ENCODE results near the gene CDH4. TPM values are rescaled to one million over a fixed set of nuclear protein-coding genes. Genes with fewer than 3 reads are reported as not detected.

The CDH4 gene
- total RNA-seq, 1 donor from 2014 or later, result not detected

DNA sequence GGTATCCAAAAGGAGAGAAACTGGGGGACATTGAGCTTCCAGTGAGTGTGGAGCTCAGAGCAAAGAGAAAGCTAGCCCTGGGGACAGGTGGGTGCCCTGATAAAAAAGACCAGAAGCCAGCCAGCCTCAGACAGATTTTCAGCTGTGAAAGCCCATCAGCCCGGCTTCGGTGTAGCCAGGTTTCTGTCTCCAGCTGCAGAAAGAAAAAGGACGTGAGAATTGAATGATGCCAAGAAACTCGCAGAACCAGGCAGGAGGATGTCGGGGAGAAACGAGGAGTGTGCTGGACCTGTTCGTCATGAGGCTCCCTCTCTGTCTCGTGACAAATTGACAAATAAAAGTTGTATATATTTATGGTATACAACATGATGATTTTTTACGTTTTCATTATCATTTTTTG lies 63.3 kb downstream of the CDH4 start:
- no peak for ATAC-seq
- DNase-seq, result no peak
- intact Hi-C loops (cut with micrococcal nuclease), result no loop called here

DNA sequence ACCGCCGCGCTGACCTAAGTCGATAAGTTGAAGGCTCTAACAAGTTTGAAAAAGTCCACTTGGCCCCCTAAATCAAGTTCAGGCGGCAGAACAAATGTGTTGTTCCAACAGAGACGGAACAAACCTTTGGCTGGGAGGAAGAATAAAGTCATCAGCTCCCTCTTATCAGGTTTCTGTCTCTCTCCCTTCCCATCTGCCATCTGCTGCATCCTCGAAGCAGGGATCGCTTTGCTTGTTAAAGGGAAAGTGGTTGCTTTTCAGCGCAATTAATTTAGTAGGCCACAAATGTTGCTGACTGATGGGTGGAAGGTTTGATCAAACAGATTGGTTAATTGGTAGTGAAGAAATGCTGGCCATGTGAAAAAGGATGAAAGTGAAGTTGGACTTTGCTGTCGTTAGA lies 64.3 kb downstream of the CDH4 start:
- intact Hi-C loops (cut with micrococcal nuclease), result no loop called here
- DNase-seq (no peak), ATAC-seq (no peak)

DNA sequence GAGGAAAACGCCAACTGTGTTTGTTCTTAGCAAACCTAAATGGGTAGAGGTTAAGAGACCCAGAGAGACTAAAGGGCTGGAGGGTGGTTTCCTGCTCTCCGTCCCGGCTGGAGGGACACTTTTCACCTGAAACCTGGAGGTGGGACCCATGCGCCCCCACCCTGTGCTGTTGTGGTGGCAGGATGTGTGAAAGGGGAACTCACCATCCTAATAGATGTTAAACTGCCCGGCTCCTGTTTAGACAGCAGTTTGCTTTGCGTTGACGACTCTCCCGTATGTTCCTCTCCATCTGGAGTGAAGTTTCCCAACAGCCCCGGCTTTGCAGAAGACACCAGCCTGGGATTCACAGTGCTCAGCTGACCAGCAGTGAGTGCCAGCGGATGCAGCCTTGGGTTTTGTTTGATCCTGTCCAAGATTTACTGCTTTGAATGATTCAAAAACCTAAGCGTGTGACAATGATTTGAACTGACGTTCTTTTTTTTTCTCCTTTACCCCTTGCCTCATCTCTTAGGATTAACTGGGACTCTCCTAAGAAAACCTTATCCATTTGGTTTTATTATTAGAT lies 66.0 kb downstream of the CDH4 start:
- ATAC-seq, result no peak
- no peak for DNase-seq
- intact Hi-C loops (cut with micrococcal nuclease), result no loop called here

DNA sequence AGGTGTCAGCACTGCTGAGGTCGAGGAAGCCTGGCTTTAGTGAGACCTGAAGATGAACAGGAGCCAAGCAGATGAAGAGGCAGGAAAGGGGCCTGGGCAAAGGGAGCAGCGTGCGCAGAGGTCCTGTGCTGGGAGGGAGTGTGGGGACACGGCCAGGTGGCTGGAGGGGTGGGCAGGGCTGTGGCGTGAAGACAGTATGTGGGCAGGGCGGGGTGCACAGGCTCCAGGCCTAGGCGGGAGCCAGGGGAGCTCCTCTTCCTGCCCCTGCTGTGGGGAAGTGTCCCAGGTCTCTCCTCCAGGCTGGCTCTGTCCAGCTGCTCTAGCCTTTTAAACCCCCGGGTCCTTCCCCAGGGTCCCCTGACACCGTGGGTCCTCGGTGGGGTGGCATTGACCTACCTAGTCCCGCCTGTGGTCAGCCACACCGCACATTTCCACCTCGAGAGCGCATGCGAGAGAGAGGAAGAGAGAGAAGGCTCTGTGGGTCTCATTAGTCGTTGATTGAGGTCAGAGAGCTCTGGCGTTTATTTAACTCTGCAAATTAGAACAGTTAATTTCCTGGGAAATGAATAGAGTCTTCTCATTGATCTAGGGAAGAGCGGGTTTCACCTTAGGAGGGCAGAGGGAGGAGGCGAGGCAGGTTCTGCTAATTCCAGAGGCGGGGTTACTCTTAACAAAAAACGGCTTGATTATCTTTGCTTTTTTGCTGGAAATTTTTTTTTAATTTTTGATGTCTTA lies 68.8 kb downstream of the CDH4 start:
- intact Hi-C loops (cut with micrococcal nuclease), result no loop called here
- ATAC-seq (no peak), DNase-seq (no peak)

DNA sequence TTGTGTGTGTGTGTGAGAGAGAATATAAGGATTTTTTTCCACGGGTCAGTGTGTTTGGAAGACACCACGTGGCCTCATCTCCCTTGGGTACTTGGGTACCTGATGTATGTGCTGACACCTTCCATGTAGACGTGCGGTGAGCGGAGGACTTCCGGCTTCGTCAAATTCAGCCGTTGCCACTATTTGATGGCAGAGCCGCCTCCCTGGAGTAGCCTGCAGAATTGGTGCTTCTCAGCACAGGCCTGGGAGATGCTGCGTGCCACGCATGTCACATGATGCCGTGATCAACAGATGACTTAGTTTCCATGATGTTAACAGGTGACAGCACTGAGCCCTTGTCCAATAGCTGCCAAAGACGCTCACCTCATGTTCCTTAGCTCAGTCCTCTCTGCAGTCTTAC lies 69.4 kb downstream of the CDH4 start:
- ATAC-seq, result no peak
- intact Hi-C loops (cut with micrococcal nuclease), result no loop called here

DNA sequence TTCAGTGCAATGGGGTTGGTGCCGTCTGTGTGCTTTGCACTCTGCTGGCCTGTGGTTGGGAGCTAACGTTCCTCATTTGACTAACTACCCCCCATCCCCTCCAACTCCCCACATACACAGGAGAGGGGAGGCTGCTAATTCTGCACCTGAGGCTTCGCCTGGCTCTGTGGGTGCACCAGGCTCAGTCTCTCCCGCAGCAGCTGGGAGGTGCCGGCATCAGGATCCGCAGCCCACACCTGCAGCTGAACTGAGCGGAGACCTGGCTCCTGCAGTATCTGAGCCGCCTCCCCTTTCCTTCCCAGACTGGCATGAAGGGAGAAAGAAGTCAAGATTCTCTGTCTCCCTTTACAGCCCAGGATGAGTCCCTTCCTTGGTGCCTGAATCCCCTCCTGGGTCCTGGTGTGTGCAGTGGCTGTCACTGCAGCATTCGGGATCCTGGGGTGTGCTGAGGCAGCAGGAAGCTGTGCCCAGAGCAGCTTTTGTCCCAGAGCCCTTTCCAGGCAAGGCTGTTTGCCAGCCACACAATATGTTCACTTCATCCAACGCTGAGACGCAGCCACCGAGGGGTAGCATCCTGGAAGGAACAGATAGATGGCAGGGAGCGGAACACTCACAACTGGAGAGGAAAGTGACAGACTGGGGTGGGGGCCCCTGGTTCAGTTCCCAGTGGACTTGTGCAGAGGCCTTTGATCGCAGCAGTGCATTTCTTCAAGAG lies 70.2 kb downstream of the CDH4 start:
- intact Hi-C loops (cut with micrococcal nuclease), result no loop called here
- no peak for ATAC-seq
- DNase-seq, result no peak

More for the DNA sequence above, 69.4 kb downstream of the CDH4 start:
- no peak for DNase-seq

DNA sequence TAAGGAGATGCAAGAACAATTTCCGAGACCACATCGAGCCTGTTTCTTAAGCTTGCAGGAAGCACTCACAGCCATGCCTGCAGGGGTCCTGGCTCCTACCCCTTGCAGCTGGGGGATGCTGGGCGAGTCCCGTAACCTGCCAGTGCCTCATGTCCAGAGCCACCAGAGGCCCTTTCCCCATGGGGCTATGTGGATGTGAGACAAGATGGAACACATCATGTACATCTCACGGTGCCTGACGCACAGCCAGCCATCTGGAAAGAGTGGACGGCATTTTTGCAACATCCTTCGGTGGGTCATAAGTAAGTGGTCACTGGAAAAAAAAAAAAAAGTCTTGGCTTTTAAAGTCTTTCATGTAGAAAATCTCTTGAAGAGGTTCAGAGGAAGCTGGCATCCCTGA lies 72.8 kb downstream of the CDH4 start:
- intact Hi-C loops (cut with micrococcal nuclease), result no loop called here
- DNase-seq (no peak), ATAC-seq (no peak)

DNA sequence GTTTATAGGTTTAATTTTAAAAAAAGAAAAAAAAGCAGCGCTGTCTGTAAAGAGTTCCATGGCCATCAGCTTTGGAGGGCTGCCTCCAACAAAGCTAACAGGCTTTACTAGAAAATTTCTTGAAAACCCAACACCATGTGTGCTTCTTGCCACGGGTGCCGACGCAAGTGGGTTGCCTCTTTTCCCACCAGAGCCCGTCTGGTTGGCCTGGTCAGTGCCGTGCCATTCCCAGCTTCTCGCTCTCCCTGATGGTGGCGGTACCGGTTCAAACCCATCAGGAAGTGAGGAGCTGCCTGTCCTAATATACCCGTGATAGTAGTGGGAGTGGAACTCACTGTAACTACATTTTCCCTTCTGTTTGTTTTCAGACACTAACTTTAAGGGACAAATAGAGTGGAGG lies 73.7 kb downstream of the CDH4 start:
- ATAC-seq (no peak), DNase-seq (no peak)
- intact Hi-C loops (cut with micrococcal nuclease), result no loop called here

DNA sequence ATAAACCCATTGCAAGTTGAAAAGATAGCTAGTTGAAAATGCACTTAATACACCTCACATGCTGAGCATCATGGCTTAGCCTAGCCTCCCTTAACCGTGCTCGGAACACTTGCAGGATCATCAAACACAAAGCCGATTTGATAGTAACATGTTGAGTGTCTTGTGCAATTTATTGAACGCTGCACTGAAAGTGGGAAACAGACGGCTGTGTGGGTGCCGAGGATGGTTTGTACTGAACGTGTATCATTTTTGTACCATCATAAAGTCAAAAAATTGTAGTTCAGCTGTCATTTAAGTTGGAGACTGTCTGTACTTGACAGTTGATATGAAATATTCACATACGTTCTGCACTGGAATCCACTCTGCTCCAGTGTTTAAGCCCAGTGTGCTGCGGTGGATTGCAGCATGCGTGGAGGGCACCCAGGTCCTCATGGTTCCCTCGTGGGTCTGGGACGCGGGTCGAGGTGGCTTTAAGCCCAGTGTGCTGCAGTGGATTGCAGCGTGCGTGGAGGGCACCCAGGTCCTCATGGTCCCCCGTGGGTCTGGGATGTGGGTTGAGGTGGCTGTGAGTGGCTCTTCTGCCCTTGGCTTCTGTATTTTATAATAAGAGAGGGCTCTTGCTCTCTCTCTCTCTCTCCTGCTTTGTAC lies 77.0 kb downstream of the CDH4 start:
- intact Hi-C loops (cut with micrococcal nuclease), result no loop called here
- peak; percentile 50 for ATAC-seq
- DNase-seq, result no peak

DNA sequence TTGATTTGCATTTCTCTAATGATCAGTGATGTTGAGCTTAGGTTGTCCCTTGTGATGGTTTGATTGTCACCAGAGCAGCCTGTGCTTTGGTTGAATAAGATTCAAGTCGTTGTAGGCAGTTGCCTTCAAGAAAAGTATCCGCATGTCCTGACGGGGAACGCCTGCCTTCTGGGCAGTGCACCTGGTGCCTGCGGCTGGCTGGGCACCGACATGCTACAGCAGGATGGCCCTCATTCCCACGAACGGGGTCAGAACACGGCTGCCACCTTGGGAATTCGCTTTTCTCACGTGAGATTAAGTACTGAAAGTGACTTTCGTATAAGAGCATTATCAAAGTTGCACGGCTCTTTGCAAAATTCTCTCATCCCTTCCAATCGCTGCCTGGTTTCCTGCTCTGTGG lies 78.4 kb downstream of the CDH4 start:
- DNase-seq, result no peak
- ATAC-seq, result no peak
- intact Hi-C loops (cut with micrococcal nuclease), result no loop called here

DNA sequence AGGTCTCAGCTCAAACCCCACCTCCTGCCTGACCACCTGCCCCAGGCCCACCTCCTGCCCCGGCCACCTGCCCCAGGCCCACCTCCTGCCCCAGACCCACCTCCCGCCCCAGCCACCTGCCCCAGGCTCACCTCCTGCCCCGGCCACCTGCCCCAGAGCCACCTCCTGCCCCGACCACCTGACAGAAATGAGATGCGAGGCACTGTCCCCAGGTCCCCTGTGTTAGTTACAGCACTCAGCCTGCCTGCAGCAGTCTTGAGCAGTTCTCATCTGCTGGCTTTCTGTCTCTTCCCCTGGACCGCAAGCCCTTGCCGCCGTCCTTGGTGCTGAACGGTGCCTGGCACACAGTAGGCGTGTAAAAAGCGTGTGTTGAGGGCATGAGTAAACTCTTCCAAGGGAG lies 79.5 kb downstream of the CDH4 start:
- intact Hi-C loops (cut with micrococcal nuclease), result no loop called here
- DNase-seq (no peak), ATAC-seq (no peak)

DNA sequence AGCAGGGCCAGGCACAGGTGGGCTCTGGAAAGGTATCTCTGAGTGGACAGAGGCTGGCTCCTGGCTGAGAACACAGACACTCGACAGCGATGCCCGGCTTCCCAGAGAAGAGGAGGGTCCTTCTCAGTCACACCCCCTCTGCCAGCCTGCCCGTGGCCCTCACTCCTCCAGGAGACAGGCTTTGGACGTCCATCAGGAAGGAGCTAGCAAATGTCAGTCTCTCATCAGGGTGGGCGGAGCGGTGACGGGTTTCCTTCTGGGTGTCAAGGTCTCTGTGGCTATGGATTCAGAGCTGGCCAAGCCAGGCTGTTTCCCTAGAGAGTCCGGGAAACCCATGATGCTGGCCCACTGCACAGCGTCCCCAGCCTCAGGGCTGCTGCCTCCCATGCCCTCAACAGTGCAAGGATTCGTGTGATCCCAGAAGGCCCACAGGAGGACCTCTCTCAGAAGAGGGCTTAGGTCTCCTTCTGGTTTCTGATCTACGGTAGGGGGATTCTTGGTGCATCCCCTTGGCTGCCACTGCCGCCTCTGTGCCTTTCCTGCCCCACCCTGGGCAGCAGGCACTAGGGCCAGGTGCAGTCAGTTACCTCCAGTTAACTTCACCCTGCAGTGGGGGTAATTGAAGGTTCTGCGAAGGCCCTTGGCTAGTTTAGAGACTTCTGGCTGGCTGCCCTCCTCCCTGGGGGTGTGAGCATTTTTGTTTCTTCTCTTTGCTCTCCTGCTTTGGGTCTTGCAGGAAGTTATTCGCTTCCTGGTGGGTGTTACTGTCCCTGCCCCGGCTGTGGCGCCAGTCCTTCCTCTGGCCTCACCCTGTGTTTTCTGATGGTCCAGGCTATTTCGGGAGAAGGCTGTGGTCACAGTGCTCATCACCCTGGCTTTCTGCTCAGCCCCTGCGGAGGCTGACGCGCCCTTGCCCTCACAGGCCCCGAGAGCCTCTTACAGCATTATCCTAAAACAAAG lies 80.2 kb downstream of the CDH4 start:
- DNase-seq (no peak), ATAC-seq (no peak)
- intact Hi-C loops (cut with micrococcal nuclease), result no loop called here

DNA sequence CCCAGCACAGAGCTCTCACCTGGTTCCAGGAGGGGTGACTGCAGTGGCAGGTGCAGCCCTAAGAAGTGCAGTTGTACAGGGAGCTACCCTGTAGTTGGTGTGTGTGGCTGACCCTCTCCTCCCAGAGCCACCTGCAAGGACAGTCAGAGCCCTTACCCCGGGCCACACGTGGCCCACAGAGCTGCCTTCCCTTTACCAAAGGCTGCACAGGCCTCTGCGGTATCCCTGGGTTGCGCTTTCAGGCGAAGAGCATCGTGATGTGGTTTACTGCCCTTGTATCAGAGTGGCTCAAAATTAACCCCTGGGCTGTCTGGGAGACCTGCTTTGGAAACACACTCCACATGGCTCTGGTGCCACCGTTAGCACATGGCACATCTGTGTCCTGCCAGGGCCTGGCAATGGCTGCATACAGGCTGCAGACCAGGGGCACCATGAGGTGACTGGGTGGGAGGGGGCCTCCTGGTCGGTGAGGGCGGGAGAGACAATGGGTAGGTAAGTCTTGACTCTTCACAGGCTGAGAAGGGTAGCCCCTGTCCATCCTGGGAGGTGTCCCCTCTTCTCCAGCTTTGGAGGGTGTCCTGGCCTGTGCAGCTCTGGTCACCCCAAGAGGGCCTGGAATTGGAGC lies 81.5 kb downstream of the CDH4 start:
- ATAC-seq (no peak), DNase-seq (no peak)
- intact Hi-C loops (cut with micrococcal nuclease), result no loop called here

DNA sequence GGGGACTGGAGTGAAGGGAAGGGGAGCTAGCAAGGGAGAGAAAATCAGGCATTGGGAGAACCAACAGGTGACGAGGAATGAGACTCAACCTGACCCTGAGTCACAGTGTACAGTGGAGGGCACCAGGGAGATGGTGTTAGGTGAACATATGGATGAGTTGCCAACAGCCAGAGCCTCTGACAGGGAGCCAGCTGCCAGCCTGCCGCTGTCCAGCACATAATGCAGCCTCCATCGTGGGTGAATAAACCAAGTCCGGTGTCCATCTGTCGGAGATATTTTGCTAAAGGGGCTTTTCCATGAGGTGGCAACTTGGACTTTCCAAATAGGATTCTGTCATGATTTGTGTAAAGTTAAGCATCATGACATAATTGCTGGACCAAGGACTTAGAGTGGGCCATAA lies 88.1 kb downstream of the CDH4 start:
- ATAC-seq (no peak), DNase-seq (no peak)
- intact Hi-C loops (cut with micrococcal nuclease), result no loop called here

DNA sequence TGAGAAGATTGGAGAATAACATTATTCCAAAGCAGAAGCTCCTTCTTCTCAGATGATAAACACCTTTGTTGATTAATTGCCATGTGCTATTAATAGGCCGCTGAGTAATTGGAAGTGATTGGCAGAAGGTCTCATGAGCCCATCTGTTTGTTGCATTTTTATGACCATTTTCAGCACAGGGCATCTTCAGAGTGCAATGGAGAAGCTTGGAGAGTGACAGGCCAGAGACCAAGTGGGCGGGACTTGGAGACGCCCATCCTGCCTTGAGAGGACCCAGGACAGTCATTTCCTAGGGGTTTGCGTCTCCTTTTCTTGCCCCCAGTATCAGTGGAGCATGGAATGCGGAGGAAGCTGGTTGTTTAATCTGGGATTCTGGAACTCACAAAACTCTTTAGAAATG lies 89.5 kb downstream of the CDH4 start:
- intact Hi-C loops (cut with micrococcal nuclease), result no loop called here
- ATAC-seq, result no peak
- DNase-seq, result no peak

DNA sequence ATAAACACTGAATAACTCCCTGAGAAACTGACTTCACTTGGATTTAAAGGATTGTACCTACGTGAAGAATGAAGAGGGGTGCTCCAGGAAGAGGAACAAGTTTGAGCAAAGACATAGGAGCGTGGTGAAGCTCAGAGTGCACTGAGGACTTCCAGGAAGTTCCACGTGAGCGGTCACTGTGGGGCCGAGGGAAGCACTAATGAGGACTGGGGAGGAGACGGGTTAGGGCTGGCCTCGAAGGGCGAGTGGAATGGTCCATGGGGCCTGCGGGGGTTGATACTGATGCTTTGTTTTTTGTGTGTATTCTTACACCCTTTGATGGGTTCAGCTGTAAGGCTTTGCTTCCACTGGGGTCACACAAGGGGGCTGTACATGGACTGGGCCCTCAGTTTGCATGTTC lies 91.9 kb downstream of the CDH4 start:
- DNase-seq, result no peak
- intact Hi-C loops (cut with micrococcal nuclease), result no loop called here
- no peak for ATAC-seq

DNA sequence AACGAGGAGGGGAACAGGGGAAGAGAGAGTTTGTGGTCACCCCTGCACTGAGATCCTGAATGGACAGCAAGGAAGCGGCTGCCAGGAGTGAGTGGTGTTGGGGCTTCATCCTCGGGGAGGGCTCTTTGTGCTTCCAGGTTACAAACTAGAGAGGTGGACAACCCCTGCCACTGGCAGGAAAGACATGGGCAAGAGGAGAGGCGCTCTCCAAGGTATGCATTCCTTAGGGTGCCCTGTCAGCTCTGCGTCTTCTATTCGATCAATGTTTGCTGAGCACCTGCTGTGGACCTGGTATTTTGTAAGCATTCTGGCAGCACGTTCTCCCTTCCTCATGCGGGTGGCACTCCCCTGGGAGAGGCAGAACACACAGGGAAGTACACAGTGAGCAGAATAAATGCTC lies 93.6 kb downstream of the CDH4 start:
- intact Hi-C loops (cut with micrococcal nuclease), result no loop called here
- ATAC-seq, result no peak
- no peak for DNase-seq

DNA sequence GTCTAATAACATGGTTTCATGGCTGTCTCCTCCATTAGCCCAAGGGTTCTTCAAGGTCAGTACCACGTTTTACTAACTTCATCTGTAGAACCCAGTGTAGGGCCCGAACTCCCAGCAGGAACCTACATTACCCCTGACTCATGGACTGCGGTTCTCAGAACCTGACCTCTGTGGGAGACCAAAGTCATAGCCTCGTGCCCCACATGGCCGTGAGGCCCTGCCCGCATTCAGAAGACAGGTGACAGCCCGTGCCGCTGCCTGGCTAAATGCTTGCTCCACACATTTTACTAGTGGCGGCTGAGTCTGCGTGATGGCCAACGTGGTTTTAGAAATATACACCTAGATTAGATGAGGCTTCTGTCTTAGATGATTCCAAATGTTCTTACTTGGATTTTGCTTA lies 94.9 kb downstream of the CDH4 start:
- ATAC-seq, result no peak
- intact Hi-C loops (cut with micrococcal nuclease), result no loop called here

DNA sequence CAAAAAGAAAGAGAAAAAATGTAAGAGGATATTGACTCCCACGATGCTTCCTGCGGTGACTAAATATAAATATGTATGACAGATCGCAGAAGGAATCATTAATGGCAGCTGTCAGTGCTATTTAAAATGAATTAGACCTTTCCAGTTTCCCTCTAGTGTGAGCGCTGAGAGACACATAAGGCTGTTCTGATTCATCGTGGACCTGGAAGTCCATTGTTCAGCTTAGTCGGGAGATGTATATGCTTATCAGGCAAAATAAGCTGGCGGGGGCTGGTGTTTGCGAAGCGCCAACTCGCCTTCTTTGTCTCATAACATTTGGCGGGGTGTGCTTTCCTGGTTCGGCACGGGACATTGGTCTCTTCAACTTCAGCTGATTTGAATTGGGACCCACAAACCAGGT lies 95.4 kb downstream of the CDH4 start:
- ATAC-seq (no peak), DNase-seq (no peak)
- intact Hi-C loops (cut with micrococcal nuclease), result no loop called here

More for the DNA sequence above, 94.9 kb downstream of the CDH4 start:
- DNase-seq, result no peak

Measured in left ventricle myocardium superior (tissue), 1 donor.